Measurements from ENCODE around the gene PTGES3.

PTGES3 gene

GRCh38 chr12:56631790-56632700 lies 56.0 kb downstream of the PTGES3 start:
- FAIRE-seq: peak; percentile 77
- no peak for DNase-seq (ENCODE audit: extremely low spot score, insufficient read length, low read depth)

GRCh38 chr12:56630180-56630632 lies 57.9 kb downstream of the PTGES3 start, which contains the start of gene BAZ2A:
BAZ2A (minus strand) TSS chr12:56630326; CDS start chr12:56617530, 12,796 bp downstream.
- DNase-seq (ENCODE audit: extremely low spot score, insufficient read length, low read depth) (peak; percentile 78), FAIRE-seq (peak; percentile 75)

- FAIRE-seq (no peak), DNase-seq (ENCODE audit: extremely low spot score, insufficient read length, low read depth) (no peak)
Observed at GRCh38 chr12:56629459-56630179, 58.5 kb downstream of the PTGES3 start.

- peak; percentile 59 for FAIRE-seq
- no peak for DNase-seq (ENCODE audit: extremely low spot score, insufficient read length, low read depth)
Observed at GRCh38 chr12:56628671-56629458, 59.2 kb downstream of the PTGES3 start.

GRCh38 chr12:56626701-56627100 lies 61.4 kb downstream of the PTGES3 start:
- DNase-seq (ENCODE audit: extremely low spot score, insufficient read length, low read depth) (no peak), FAIRE-seq (no peak)

- no peak for DNase-seq (ENCODE audit: extremely low spot score, insufficient read length, low read depth)
- no peak for FAIRE-seq
Observed at GRCh38 chr12:56622535-56622934, 65.5 kb downstream of the PTGES3 start.

GRCh38 chr12:56616925-56617324 lies 71.2 kb downstream of the PTGES3 start:
- DNase-seq (ENCODE audit: extremely low spot score, insufficient read length, low read depth) (no peak), FAIRE-seq (no peak)

- FAIRE-seq (no peak), DNase-seq (ENCODE audit: extremely low spot score, insufficient read length, low read depth) (no peak)
Observed at GRCh38 chr12:56616244-56616643, 71.8 kb downstream of the PTGES3 start.

- FAIRE-seq (no peak), DNase-seq (ENCODE audit: extremely low spot score, insufficient read length, low read depth) (no peak)
Observed at GRCh38 chr12:56614627-56615026, 73.5 kb downstream of the PTGES3 start.
